SK-N-SH (cell line): ENCODE measurements around the gene XG. TPM values are rescaled to one million over a fixed set of nuclear protein-coding genes. Genes with fewer than 3 reads are reported as not detected.
A peak's percentile ranks its signal among the peaks of the same experiment; 100 is the strongest.

Source experiments
- CTCF ChIA-PET: fragments of 300-600, 350-600 bp; formaldehyde crosslinking; extraction: SDS; loops from one replicate; lab custom pipeline; 2021; lab: Yijun Ruan, JAX
- POLR2A ChIA-PET: fragments of 350-600 bp; sonication (Branson Sonifier 250); formaldehyde crosslinking; extraction: SDS; loops from one replicate; lab custom pipeline; 2020; ENCODE audit warnings: antibody characterized with exemption, inconsistent platforms; lab: Yijun Ruan, JAX
- DNase-seq: peaks from one replicate; pipeline ENCODE4 v3.0.0; 2012
- H2AFZ ChIP-seq: fragments of 200-600 bp; sonication (generic); 2 replicates; pipeline ENCODE4 v1.8.1; 2016; ENCODE audit warnings: antibody characterized with exemption, mild to moderate bottlenecking, low read depth
- H3F3A ChIP-seq: fragments of 200-600 bp; sonication (generic); replicated peaks from 2 replicates; pipeline ENCODE3; 2016; ENCODE audit warnings: antibody characterized with exemption, mild to moderate bottlenecking; ENCODE audit not compliant: insufficient read depth
- H3K27ac ChIP-seq, 2 experiments: fragments of 200-500 bp in 1 of 2; fragments of 200-600 bp in 1 of 2; sonication (Bioruptor generic) in 1 of 2; sonication (generic), shearing (Covaris generic) in 1 of 2; 2 replicates each; pipeline versions ENCODE4 v1.5.1 to v1.6.1; 2014 to 2016; ENCODE audit warnings: low read depth in 2 of 2, inconsistent platforms in 1 of 2, low read length in 1 of 2, mild to moderate bottlenecking in 1 of 2, mixed read lengths in 1 of 2
- H3K27me3 ChIP-seq: fragments of 200-600 bp; sonication (generic), shearing (Covaris generic); 2 replicates; pipeline ENCODE4 v1.6.1; 2016; ENCODE audit warnings: mixed run types; ENCODE audit not compliant: insufficient read depth
- H3K36me3 ChIP-seq, 2 experiments: fragments of 200-500 bp in 1 of 2; fragments of 200-600 bp in 1 of 2; sonication (Bioruptor generic) in 1 of 2; sonication (generic) in 1 of 2; replicated peaks in 1 of 2; 2 replicates each; pipeline versions ENCODE3 to v1.5.1; 2014 to 2016; ENCODE audit warnings: low read length in 1 of 2, mild to moderate bottlenecking in 1 of 2; ENCODE audit not compliant: insufficient read depth in 2 of 2, control insufficient read depth in 1 of 2
- H3K4me1 ChIP-seq, 2 experiments: fragments of 200-500 bp in 1 of 2; fragments of 200-600 bp in 1 of 2; sonication (Bioruptor generic) in 1 of 2; sonication (generic), shearing (Covaris generic) in 1 of 2; 2 replicates each; pipeline versions ENCODE4 v1.5.1 to v1.6.1; 2014 to 2016; ENCODE audit warnings: low read depth in 1 of 2, low read length in 1 of 2, mixed run types in 1 of 2; ENCODE audit not compliant: insufficient read depth in 2 of 2, control insufficient read depth in 1 of 2
- H3K4me2 ChIP-seq: fragments of 200-600 bp; sonication (generic), shearing (Covaris generic); 2 replicates; pipeline ENCODE4 v1.6.1; 2017; ENCODE audit warnings: mixed run types
- H3K4me3 ChIP-seq, 2 experiments: fragments of 200-500 bp in 1 of 2; fragments of 200-600 bp in 1 of 2; sonication (Bioruptor generic) in 1 of 2; sonication (generic), shearing (Covaris generic) in 1 of 2; 2 replicates each; pipeline versions ENCODE4 v1.5.1 to v1.8.1; 2014 to 2016; ENCODE audit warnings: low read depth in 2 of 2, inconsistent platforms in 1 of 2, low read length in 1 of 2, mild to moderate bottlenecking in 1 of 2, mixed read lengths in 1 of 2, moderate library complexity in 1 of 2
- H3K79me2 ChIP-seq: fragments of 200-600 bp; sonication (generic); 2 replicates; pipeline ENCODE4 v1.8.1; 2017; ENCODE audit warnings: mild to moderate bottlenecking; ENCODE audit not compliant: insufficient read depth
- H3K9ac ChIP-seq: fragments of 200-600 bp; sonication (generic); 2 replicates; pipeline ENCODE4 v1.6.1; 2017; ENCODE audit warnings: mixed run types
- H3K9me2 ChIP-seq: fragments of 200-600 bp; sonication (generic); 2 replicates; pipeline ENCODE4 v1.6.1; 2017; ENCODE audit warnings: mixed run types
- H3K9me3 ChIP-seq: fragments of 200-600 bp; sonication (generic); 2 replicates; pipeline ENCODE4 v1.6.1; 2017; ENCODE audit warnings: mixed run types, mild to moderate bottlenecking, moderate library complexity
- H4K20me1 ChIP-seq: fragments of 200-600 bp; sonication (generic); 2 replicates; pipeline ENCODE4 v1.6.1; 2017; ENCODE audit warnings: mild to moderate bottlenecking, mixed run types; ENCODE audit not compliant: insufficient read depth
- CHD2 ChIP-seq: fragments of 150-350 bp; IDR thresholded peaks from 2 replicates; pipeline ENCODE4 v1.6.1; 2018; ENCODE audit warnings: low read length; ENCODE audit not compliant: partially characterized antibody
- EZH2phosphoT487 ChIP-seq: fragments of 200-600 bp; sonication (generic); IDR thresholded peaks from 2 replicates; pipeline ENCODE4 v1.6.1; 2017; ENCODE audit warnings: low read depth, mixed run types, mild to moderate bottlenecking, antibody characterized with exemption, moderate library complexity, borderline replicate concordance
- GABPA ChIP-seq: IDR thresholded peaks from 2 replicates; pipeline ENCODE4 v1.4.0; 2012; ENCODE audit warnings: low read depth, mild to moderate bottlenecking
- JUND ChIP-seq: IDR thresholded peaks from 2 replicates; pipeline ENCODE4 v1.4.0; 2012
- MXI1 ChIP-seq: IDR thresholded peaks from 2 replicates; pipeline ENCODE4 v1.6.1; 2012; ENCODE audit warnings: mild to moderate bottlenecking, low read depth, low read length, improper control_type of control experiment
- NFIC ChIP-seq: IDR thresholded peaks from 2 replicates; pipeline ENCODE4 v1.4.0; 2012; ENCODE audit warnings: borderline replicate concordance
- POLR2AphosphoS5 ChIP-seq: IDR thresholded peaks from 2 replicates; pipeline ENCODE4 v1.6.1; 2012; ENCODE audit warnings: low read depth, low read length
- RXRA ChIP-seq: IDR thresholded peaks from 2 replicates; pipeline ENCODE4 v1.4.0; 2012; ENCODE audit warnings: low read depth, mild to moderate bottlenecking, borderline replicate concordance
- SIN3A ChIP-seq: IDR thresholded peaks from 2 replicates; pipeline ENCODE4 v1.6.1; 2012; ENCODE audit warnings: low read depth, mild to moderate bottlenecking, low read length, moderate library complexity, borderline replicate concordance
- TCF12 ChIP-seq: IDR thresholded peaks from 2 replicates; pipeline ENCODE4 v1.4.0; 2012
- WGBS: methylation state at CpG from one replicate; pipeline ENCODE4 v1.1.6; 2017; ENCODE audit warnings: low lambda C conversion rate; 5-methylcytosine and 5-hydroxymethylcytosine counted together
- polyA plus RNA-seq, 3 experiments: library from polyadenylated mRNA; depleted of rRNA; stranded (reverse); fragments of >200 nt; gene quantifications; 2 replicates each; pipeline ENCODE4 v1.2.3, GENCODE V29; 2012
- TF ChIP-seq, protein P1 (sequence below): IDR thresholded peaks from 2 replicates; pipeline ENCODE4 v1.4.0; 2012; ENCODE audit warnings: low read depth, borderline replicate concordance
- TF ChIP-seq, protein P2 (sequence below): fragments of 150-350 bp; IDR thresholded peaks from 2 replicates; pipeline ENCODE4 v1.6.1; 2017; ENCODE audit warnings: antibody characterized with exemption, low read length, low read depth, borderline replicate concordance

Gene XG
- polyA plus RNA-seq, 1 of the 3 experiments (the other 2 are of a cell fraction), result 0.76 TPM

DNA sequence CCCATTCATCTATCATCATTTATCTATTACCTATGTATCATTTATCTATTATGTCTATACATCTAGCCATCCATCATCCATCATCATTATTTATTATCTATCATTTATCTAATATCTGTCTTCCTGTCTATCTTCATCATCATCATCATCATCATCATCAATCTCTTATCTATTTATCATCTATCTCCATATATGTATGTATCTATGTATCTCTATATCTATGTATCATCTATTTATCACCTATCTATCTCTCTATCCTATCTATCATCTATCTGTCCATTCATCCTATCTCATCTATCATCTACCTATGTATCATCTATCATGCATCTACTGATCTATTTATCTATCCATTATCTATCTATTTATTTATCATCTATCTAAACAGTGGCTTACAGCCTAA lies 73.0 kb downstream of the XG start:
- ChIA-PET POLR2A (interaction anchor here (0.6 kb wide), 1 partner anchor 84 kb away, joined by 5 read pairs; no protein-coding TSS in a partner anchor), CTCF (no interaction called here)
- Histone ChIP-seq H2AFZ (no peak overlapping the region), H3K9ac (no peak overlapping the region), H4K20me1 (no peaks in the 10 kb centered on the region), H3K27ac (no peak overlapping the region), H3K79me2 (no peaks in the 10 kb centered on the region), H3K9me2 (no peaks in the 10 kb centered on the region), H3K36me3 (no peaks in the 10 kb centered on the region), H3K4me1 (no peaks in the 10 kb centered on the region), H3F3A (peaks cover 4% of the 10 kb centered on the region), H3K9me3 (no peaks in the 10 kb centered on the region), H3K4me2 (no peak overlapping the region), H3K27me3 (peaks cover 15% of the 10 kb centered on the region), H3K4me3 (no peak overlapping the region)
- no peak for DNase-seq
- TF ChIP-seq, protein P1, sequence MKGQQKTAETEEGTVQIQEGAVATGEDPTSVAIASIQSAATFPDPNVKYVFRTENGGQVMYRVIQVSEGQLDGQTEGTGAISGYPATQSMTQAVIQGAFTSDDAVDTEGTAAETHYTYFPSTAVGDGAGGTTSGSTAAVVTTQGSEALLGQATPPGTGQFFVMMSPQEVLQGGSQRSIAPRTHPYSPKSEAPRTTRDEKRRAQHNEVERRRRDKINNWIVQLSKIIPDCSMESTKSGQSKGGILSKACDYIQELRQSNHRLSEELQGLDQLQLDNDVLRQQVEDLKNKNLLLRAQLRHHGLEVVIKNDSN, result no peak
- TF ChIP-seq POLR2AphosphoS5, result no peak
- TF ChIP-seq EZH2phosphoT487, result no peak
- TF ChIP-seq RXRA, result no peak
- no peak for TF ChIP-seq SIN3A
- TF ChIP-seq GABPA, result no peak
- TF ChIP-seq, protein P2, sequence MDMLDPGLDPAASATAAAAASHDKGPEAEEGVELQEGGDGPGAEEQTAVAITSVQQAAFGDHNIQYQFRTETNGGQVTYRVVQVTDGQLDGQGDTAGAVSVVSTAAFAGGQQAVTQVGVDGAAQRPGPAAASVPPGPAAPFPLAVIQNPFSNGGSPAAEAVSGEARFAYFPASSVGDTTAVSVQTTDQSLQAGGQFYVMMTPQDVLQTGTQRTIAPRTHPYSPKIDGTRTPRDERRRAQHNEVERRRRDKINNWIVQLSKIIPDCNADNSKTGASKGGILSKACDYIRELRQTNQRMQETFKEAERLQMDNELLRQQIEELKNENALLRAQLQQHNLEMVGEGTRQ, result no peak
- TF ChIP-seq TCF12, result no peak
- TF ChIP-seq JUND, result no peak
- no peak for TF ChIP-seq NFIC
- no peak for TF ChIP-seq MXI1
- no peak for TF ChIP-seq CHD2

- Histone ChIP-seq H3K4me1 (no peaks in the 10 kb centered on the region), H3K9me2 (no peaks in the 10 kb centered on the region), H3F3A (no peaks in the 10 kb centered on the region), H2AFZ (no peak within 1 kb of the TSS), H3K4me2 (peak within 1 kb of the TSS; percentile 17), H3K27me3 (peaks cover 29% of the 10 kb centered on the region), H3K4me3 (peak within 1 kb of the TSS; percentile 26 to 39; a peak in 3 of 4 replicates), H3K36me3 (no peaks in the 10 kb centered on the region), H3K9me3 (no peaks in the 10 kb centered on the region), H3K79me2 (no peaks in the 10 kb centered on the region), H3K9ac (no peak within 1 kb of the TSS), H4K20me1 (no peaks in the 10 kb centered on the region), H3K27ac (no peak within 1 kb of the TSS)
- ChIA-PET POLR2A (no interaction called here), CTCF (no interaction called here)
- 20% methylated on average over 37 of the region's 56 CpGs for WGBS
- DNase-seq, result peak; percentile 70
- no peak for TF ChIP-seq POLR2AphosphoS5
Measured at GRCh38 chrX:2828344-2828958, 76.6 kb downstream of the XG start, which contains the start of gene GYG2. Gene GYG2 (plus strand): TSS chrX:2828930. CDS start chrX:2830189, 1,259 bp downstream.
